ENCODE results near the gene DYNLRB2.

Gene DYNLRB2

DNA sequence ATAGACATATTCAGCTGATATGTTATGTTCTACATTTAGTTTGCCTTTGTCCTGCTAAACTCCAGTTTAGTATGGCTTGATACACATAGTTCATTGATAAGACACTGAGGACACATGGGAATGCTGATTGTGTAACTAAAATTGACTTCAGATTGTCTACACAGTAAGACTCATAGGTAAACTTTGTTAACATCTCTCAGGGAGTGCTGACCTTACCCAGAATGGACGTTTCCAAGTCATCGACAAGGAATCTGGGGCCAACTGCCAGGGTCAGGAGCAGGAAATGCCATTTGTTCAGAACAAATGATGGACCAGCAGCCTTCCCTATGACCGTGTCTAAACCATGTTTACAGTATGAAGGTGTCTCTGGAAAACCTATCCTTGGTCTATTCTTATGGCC is 58.7 kb downstream of the DYNLRB2 start:
- DNase-seq (ENCODE audit: low spot score): peak; percentile 49

Measured in AG08396 (cell line).